Ammon's horn (tissue), 1 donor: ENCODE results near the gene DCAF4.
"Not testable (repeated sequence)": the region's sequence is repeated elsewhere in the genome, so short reads cannot be mapped to it uniquely, and the experiment has no call there.

Experiments
- DNase-seq: peaks from one replicate; pipeline ENCODE4 v3.0.0-alpha.2; 2016; ENCODE audit warnings: low spot score

DCAF4 gene

GRCh38 chr14:72932893-72933292, 6.6 kb downstream of the DCAF4 start:
- no peak for DNase-seq

GRCh38 chr14:72939630-72940029, 13.4 kb downstream of the DCAF4 start:
- no peak for DNase-seq

- peak; percentile 22 for DNase-seq
These were observed 15.2 kb downstream of the DCAF4 start for GRCh38 chr14:72941286-72941985.

- DNase-seq = no peak
These were observed 16.7 kb downstream of the DCAF4 start for GRCh38 chr14:72942934-72943333.

GRCh38 chr14:72943876-72944430, 17.7 kb downstream of the DCAF4 start:
- no peak for DNase-seq

- DNase-seq = no peak
These were observed 19.2 kb downstream of the DCAF4 start for GRCh38 chr14:72945356-72946027.

GRCh38 chr14:72946491-72946890, 20.2 kb downstream of the DCAF4 start:
- no peak for DNase-seq

GRCh38 chr14:72947366-72948160, 21.3 kb downstream of the DCAF4 start:
- DNase-seq = no peak

- peak; percentile 61 for DNase-seq
These were observed 22.3 kb downstream of the DCAF4 start for GRCh38 chr14:72948481-72949138.

- no peak for DNase-seq
These were observed 25.9 kb downstream of the DCAF4 start for GRCh38 chr14:72952171-72952570.

GRCh38 chr14:72956741-72957140, 30.5 kb downstream of the DCAF4 start:
- not testable (repeated sequence) for DNase-seq

GRCh38 chr14:72957213-72957612, 30.9 kb downstream of the DCAF4 start:
- DNase-seq = no peak

GRCh38 chr14:72958548-72958947, 32.3 kb downstream of the DCAF4 start:
- DNase-seq = no peak

- not testable (repeated sequence) for DNase-seq
These were observed 34.8 kb downstream of the DCAF4 start for GRCh38 chr14:72961016-72961415.

GRCh38 chr14:72961579-72962335, 35.5 kb downstream of the DCAF4 start:
- DNase-seq = no peak

- not testable (repeated sequence) for DNase-seq
These were observed 36.1 kb downstream of the DCAF4 start for GRCh38 chr14:72962336-72962754.

- no peak for DNase-seq
These were observed 36.6 kb downstream of the DCAF4 start for GRCh38 chr14:72962829-72963312.

- DNase-seq = no peak
These were observed 39.0 kb downstream of the DCAF4 start for GRCh38 chr14:72965249-72965648.

- DNase-seq = no peak
These were observed 39.8 kb downstream of the DCAF4 start for GRCh38 chr14:72966038-72966437.

- DNase-seq = no peak
These were observed 42.1 kb downstream of the DCAF4 start for GRCh38 chr14:72968316-72968715.

GRCh38 chr14:72970058-72970630, 43.9 kb downstream of the DCAF4 start:
- DNase-seq = no peak
